ENCODE data around the gene SMYD1. TPM values are rescaled to one million over a fixed set of nuclear protein-coding genes. Genes with fewer than 3 reads are reported as not detected.

The SMYD1 gene
- total RNA-seq, 4 donors from 2014 or later = 0.04 TPM; not detected in 3

GRCh38 chr2:88160517-88160916, 92.9 kb downstream of the SMYD1 start:
- 71 to 77% methylated on average over 7 of the region's 7 CpGs for WGBS, 2 donors
- TF ChIP-seq POLR2A (IDR thresholded peaks at IDR 0.05) (no peak), CTCF (IDR thresholded peaks at IDR 0.05) (no peak)
- H3K4me3 ChIP-seq (ENCODE audit: low read depth, poor library complexity, severe bottlenecking) = no peak overlapping the region
- intact Hi-C loops (cut with DNase I; ENCODE audit: low total_unique reads) = no loop called here
- DNase-seq (ENCODE audit: low spot score in 2 of 2) = no peak

- WGBS, 2 donors = 68 to 76% methylated on average over 11 of the region's 11 CpGs
- no peak for TF ChIP-seq CTCF (IDR thresholded peaks at IDR 0.05)
- no peak for TF ChIP-seq POLR2A (IDR thresholded peaks at IDR 0.05)
- intact Hi-C loops (cut with DNase I; ENCODE audit: low total_unique reads) = no loop called here
- no peak overlapping the region for H3K4me3 ChIP-seq (ENCODE audit: low read depth, poor library complexity, severe bottlenecking)
- DNase-seq (ENCODE audit: low spot score in 2 of 2) = no peak
These were observed 94.0 kb downstream of the SMYD1 start for GRCh38 chr2:88161446-88162244.

Small RNA genes within 50 kb of the gene (microRNA-seq; reads per million reads assigned to microRNA genes)
- 0 reads per million in 2 donors for gene MIR4780 (ENCODE audit: borderline number of aligned reads in 1 of 2, borderline replicate concordance in 2 of 2)

Other genes with a start within 250 kb of the SMYD1 start
- 1 to 10 TPM in 2 of 4 donors, under 1 TPM in 2; 0.12 to 3.6 (median 1.6) TPM for gene RGPD2, start 242.0 kb upstream of the SMYD1 start, total RNA-seq
- gene RNU2-63P, start 51.3 kb upstream of the SMYD1 start, total RNA-seq = not detected
- 10 to 100 TPM; 11.5 to 27.9 (median 16.3) TPM for gene KRCC1, start 12.0 kb upstream of the SMYD1 start, total RNA-seq
- not detected for gene FABP1, start 60.2 kb downstream of the SMYD1 start, total RNA-seq
- 10 to 100 TPM in 3 of 4 donors, 1 to 10 TPM in 1; 2.4 to 21.3 (median 13.7) TPM for gene THNSL2, start 102.5 kb downstream of the SMYD1 start, total RNA-seq

Measured in lower leg skin (tissue), 4 donors.